OCI-LY1 (cell line): ENCODE measurements around the gene PTPN14.

Experiments used
- H2AFZ ChIP-seq: fragments of 200-600 bp; sonication (generic), shearing (Covaris generic); 2 replicates; pipeline ENCODE4 v1.6.0; 2014; ENCODE audit warnings: antibody characterized with exemption, mild to moderate bottlenecking, low read length
- H3F3A ChIP-seq: fragments of 200-600 bp; sonication (generic), shearing (Covaris generic); 2 replicates; pipeline ENCODE4 v1.6.0; 2014; ENCODE audit warnings: mild to moderate bottlenecking, antibody characterized with exemption, low read length, moderate library complexity; ENCODE audit not compliant: insufficient read depth
- H3K27ac ChIP-seq: fragments of 200-600 bp; sonication (generic); 2 replicates; pipeline ENCODE4 v1.5.1; 2014; ENCODE audit warnings: low read length, mixed run types, mild to moderate bottlenecking, low read depth; ENCODE audit not compliant: poor library complexity, severe bottlenecking
- H3K27me3 ChIP-seq: fragments of 200-600 bp; sonication (generic); 2 replicates; pipeline ENCODE4 v1.6.0; 2014; ENCODE audit warnings: antibody characterized with exemption, mild to moderate bottlenecking, low read length, moderate library complexity; ENCODE audit not compliant: insufficient read depth
- H3K36me3 ChIP-seq: fragments of 200-600 bp; sonication (generic); 2 replicates; pipeline ENCODE4 v1.6.1; 2014; ENCODE audit warnings: mild to moderate bottlenecking, antibody characterized with exemption, low read length, moderate library complexity, mixed read lengths; ENCODE audit not compliant: insufficient read depth
- H3K4me1 ChIP-seq: fragments of 200-600 bp; sonication (generic); 2 replicates; pipeline ENCODE4 v1.5.1; 2014; ENCODE audit warnings: mild to moderate bottlenecking, low read length, moderate library complexity; ENCODE audit not compliant: insufficient read depth, severe bottlenecking
- H3K4me2 ChIP-seq: fragments of 200-600 bp; sonication (generic), shearing (Covaris generic); 2 replicates; pipeline ENCODE4 v1.6.1; 2014; ENCODE audit warnings: low read length
- H3K4me3 ChIP-seq: fragments of 200-600 bp; sonication (generic); 2 replicates; pipeline ENCODE4 v1.5.1; 2014; ENCODE audit warnings: low read length, low read depth, mild to moderate bottlenecking, mixed read lengths; ENCODE audit not compliant: poor library complexity, severe bottlenecking
- H3K79me2 ChIP-seq: fragments of 200-600 bp; shearing (Covaris generic); 2 replicates; pipeline ENCODE4 v1.6.1; 2016; ENCODE audit warnings: mixed run types, low read length, mixed read lengths; ENCODE audit not compliant: insufficient read depth
- H3K9ac ChIP-seq: fragments of 200-600 bp; sonication (generic), shearing (Covaris generic); 2 replicates; pipeline ENCODE4 v1.6.1; 2014; ENCODE audit warnings: mild to moderate bottlenecking, low read length, mixed read lengths
- H3K9me2 ChIP-seq: fragments of 200-600 bp; sonication (generic), shearing (Covaris generic); 2 replicates; pipeline ENCODE4 v1.6.1; 2014; ENCODE audit warnings: low read depth, mild to moderate bottlenecking, low read length, mixed read lengths
- H3K9me3 ChIP-seq: fragments of 200-600 bp; shearing (Covaris generic); 2 replicates; pipeline ENCODE4 v1.6.1; 2014; ENCODE audit warnings: low read length, mixed read lengths
- H4K20me1 ChIP-seq: fragments of 200-600 bp; sonication (generic), shearing (Covaris generic); 2 replicates; pipeline ENCODE4 v1.6.0; 2016; ENCODE audit warnings: mild to moderate bottlenecking, low read length; ENCODE audit not compliant: insufficient read depth
- EZH2 ChIP-seq: fragments of 200-600 bp; sonication (generic), shearing (Covaris generic); IDR thresholded peaks from 2 replicates; pipeline ENCODE4 v1.8.0; 2017; ENCODE audit warnings: borderline replicate concordance, mixed run types, mild to moderate bottlenecking, antibody characterized with exemption, low read length, moderate library complexity, mixed read lengths
- TF ChIP-seq, protein P1 (sequence below): fragments of 200-600 bp; sonication (generic), shearing (Covaris generic); IDR thresholded peaks from 2 replicates; pipeline ENCODE4 v1.5.1; 2017; ENCODE audit warnings: mild to moderate bottlenecking, antibody characterized with exemption, low read length, moderate library complexity, mixed read lengths

Gene PTPN14

DNA sequence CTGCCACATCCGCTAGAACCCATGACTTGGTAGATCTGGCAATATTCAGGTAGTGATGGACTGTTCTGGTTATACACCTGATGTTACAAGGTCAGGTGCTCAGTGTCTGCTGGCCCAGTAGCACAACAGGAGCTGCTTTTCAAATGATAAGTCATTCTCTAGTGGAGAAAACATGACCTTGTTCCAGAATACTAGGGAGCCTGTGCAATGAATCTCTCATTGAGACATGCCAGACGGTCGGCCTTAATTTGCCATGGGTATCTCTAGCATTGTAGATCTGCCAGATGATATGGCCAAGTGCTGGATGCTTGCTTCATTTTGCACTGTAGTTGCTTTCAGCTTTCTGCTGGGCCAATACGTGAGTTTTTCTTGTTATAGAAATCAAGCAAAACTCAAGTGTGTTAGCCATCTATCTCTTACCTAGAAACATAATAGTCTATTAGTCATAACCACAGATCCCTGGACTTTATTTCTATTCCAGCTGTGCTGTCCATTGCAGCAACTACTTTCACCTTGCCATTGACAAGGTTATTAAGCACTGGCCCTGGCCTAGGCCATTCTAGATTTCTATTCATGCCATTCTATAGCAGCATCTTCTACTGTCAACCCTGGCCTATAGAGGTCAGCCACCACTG is 37.7 kb upstream of the PTPN14 start:
- H2AFZ ChIP-seq: no peak overlapping the region
- no peaks in the 10 kb centered on the region for H3K27me3 ChIP-seq
- H3K4me3 ChIP-seq: no peak overlapping the region
- H3F3A ChIP-seq: no peaks in the 10 kb centered on the region
- H3K4me2 ChIP-seq: no peak overlapping the region
- no peaks in the 10 kb centered on the region for H3K9me3 ChIP-seq
- no peaks in the 10 kb centered on the region for H3K9me2 ChIP-seq
- no peaks in the 10 kb centered on the region for H3K4me1 ChIP-seq
- H4K20me1 ChIP-seq: no peaks in the 10 kb centered on the region
- H3K79me2 ChIP-seq: no peaks in the 10 kb centered on the region
- TF ChIP-seq, protein P1, sequence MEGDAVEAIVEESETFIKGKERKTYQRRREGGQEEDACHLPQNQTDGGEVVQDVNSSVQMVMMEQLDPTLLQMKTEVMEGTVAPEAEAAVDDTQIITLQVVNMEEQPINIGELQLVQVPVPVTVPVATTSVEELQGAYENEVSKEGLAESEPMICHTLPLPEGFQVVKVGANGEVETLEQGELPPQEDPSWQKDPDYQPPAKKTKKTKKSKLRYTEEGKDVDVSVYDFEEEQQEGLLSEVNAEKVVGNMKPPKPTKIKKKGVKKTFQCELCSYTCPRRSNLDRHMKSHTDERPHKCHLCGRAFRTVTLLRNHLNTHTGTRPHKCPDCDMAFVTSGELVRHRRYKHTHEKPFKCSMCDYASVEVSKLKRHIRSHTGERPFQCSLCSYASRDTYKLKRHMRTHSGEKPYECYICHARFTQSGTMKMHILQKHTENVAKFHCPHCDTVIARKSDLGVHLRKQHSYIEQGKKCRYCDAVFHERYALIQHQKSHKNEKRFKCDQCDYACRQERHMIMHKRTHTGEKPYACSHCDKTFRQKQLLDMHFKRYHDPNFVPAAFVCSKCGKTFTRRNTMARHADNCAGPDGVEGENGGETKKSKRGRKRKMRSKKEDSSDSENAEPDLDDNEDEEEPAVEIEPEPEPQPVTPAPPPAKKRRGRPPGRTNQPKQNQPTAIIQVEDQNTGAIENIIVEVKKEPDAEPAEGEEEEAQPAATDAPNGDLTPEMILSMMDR: no peak
- no peak for TF ChIP-seq EZH2
- no peak overlapping the region for H3K9ac ChIP-seq
- H3K36me3 ChIP-seq: no peaks in the 10 kb centered on the region
- H3K27ac ChIP-seq: no peak overlapping the region

DNA sequence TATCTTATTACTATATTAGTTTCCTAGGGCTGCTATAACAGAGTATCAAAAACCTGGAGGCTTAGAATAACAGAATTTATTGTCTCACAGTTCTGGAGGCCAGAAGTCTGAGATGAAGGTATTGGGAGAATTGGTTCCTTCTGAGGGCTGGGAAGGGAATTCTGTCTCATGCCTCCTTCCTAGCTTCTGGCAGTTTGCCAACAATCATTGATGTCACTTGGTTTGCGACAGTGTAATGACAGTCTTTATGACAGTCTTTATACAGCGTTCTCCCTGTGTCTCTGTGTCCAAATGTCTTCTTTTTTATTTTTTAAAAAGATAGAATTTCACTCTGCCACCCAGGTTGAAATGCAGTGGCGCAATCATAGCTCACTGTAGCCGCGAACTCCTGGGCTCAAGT is 35.8 kb upstream of the PTPN14 start:
- no peak overlapping the region for H3K27ac ChIP-seq
- H3K79me2 ChIP-seq: no peaks in the 10 kb centered on the region
- no peaks in the 10 kb centered on the region for H3K36me3 ChIP-seq
- H3K4me1 ChIP-seq: no peaks in the 10 kb centered on the region
- H3K9me3 ChIP-seq: no peaks in the 10 kb centered on the region
- no peaks in the 10 kb centered on the region for H4K20me1 ChIP-seq
- H3K4me3 ChIP-seq: no peak overlapping the region
- H3F3A ChIP-seq: no peaks in the 10 kb centered on the region
- H3K4me2 ChIP-seq: no peak overlapping the region
- no peak for TF ChIP-seq EZH2
- TF ChIP-seq, protein P1: no peak
- H3K9me2 ChIP-seq: no peaks in the 10 kb centered on the region
- H3K9ac ChIP-seq: no peak overlapping the region
- H2AFZ ChIP-seq: no peak overlapping the region
- no peaks in the 10 kb centered on the region for H3K27me3 ChIP-seq

DNA sequence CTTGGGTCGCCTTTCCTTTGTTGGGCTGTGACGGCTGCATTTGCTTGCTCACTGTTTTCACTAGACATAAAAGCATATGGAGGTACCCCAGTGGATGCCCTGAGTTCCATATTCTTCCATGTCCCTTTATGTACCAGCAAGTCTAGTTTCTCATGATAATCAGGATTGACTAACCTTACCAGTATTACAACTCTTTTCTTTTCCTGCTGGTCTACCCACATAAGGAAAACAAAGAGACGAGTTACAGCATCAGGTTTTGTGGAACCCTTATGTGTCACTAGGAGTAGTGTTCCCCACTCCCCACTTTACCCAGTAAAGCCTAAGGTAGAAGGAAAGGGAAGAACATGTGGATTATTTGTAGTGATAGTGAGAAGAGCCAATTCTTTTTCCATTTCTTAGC is 35.2 kb upstream of the PTPN14 start:
- H3K79me2 ChIP-seq: no peaks in the 10 kb centered on the region
- H3K4me3 ChIP-seq: no peak overlapping the region
- no peak overlapping the region for H3K9ac ChIP-seq
- no peaks in the 10 kb centered on the region for H4K20me1 ChIP-seq
- no peaks in the 10 kb centered on the region for H3K9me2 ChIP-seq
- no peak for TF ChIP-seq EZH2
- TF ChIP-seq, protein P1: no peak
- no peaks in the 10 kb centered on the region for H3K36me3 ChIP-seq
- no peaks in the 10 kb centered on the region for H3F3A ChIP-seq
- no peak overlapping the region for H2AFZ ChIP-seq
- H3K4me2 ChIP-seq: no peak overlapping the region
- no peaks in the 10 kb centered on the region for H3K9me3 ChIP-seq
- H3K27me3 ChIP-seq: no peaks in the 10 kb centered on the region
- H3K27ac ChIP-seq: no peak overlapping the region
- H3K4me1 ChIP-seq: no peaks in the 10 kb centered on the region
